NCI-H146 (cell line): ENCODE data around the gene PAGR1.
A peak's percentile ranks its signal among the peaks of the same experiment; 100 is the strongest.
"Not testable (repeated sequence)": the region's sequence is repeated elsewhere in the genome, so short reads cannot be mapped to it uniquely, and the experiment has no call there.

Experiments
- DNase-seq: peaks from one replicate; lab custom pipeline; 2025; lab: John Stamatoyannopoulos, UW

PAGR1 gene

DNA sequence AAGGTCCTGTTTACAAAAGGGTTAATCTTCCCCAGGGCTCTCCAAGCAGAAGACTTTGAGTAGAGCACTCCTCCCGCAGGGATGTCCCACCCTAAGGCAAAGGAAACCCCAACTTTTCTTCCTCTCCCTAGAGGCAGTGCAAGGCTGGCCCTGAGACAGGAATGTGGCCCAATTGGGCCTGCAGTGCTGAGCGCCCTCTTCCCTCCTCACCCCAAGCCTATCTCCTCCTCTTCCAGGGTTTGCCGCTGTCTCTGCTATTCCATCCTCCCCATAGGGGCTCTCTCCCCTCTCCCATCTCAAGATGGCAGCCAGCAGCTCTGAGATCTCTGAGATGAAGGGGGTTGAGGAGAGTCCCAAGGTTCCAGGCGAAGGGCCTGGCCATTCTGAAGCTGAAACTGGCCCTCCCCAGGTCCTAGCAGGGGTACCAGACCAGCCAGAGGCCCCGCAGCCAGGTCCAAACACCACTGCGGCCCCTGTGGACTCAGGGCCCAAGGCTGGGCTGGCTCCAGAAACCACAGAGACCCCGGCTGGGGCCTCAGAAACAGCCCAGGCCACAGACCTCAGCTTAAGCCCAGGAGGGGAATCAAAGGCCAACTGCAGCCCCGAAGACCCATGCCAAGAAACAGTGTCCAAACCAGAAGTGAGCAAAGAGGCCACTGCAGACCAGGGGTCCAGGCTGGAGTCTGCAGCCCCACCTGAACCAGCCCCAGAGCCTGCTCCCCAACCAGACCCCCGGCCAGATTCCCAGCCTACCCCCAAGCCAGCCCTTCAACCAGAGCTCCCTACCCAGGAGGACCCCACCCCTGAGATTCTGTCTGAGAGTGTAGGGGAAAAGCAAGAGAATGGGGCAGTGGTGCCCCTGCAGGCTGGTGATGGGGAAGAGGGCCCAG, 3.0 kb upstream of the PAGR1 start:
- DNase-seq: no peak

DNA sequence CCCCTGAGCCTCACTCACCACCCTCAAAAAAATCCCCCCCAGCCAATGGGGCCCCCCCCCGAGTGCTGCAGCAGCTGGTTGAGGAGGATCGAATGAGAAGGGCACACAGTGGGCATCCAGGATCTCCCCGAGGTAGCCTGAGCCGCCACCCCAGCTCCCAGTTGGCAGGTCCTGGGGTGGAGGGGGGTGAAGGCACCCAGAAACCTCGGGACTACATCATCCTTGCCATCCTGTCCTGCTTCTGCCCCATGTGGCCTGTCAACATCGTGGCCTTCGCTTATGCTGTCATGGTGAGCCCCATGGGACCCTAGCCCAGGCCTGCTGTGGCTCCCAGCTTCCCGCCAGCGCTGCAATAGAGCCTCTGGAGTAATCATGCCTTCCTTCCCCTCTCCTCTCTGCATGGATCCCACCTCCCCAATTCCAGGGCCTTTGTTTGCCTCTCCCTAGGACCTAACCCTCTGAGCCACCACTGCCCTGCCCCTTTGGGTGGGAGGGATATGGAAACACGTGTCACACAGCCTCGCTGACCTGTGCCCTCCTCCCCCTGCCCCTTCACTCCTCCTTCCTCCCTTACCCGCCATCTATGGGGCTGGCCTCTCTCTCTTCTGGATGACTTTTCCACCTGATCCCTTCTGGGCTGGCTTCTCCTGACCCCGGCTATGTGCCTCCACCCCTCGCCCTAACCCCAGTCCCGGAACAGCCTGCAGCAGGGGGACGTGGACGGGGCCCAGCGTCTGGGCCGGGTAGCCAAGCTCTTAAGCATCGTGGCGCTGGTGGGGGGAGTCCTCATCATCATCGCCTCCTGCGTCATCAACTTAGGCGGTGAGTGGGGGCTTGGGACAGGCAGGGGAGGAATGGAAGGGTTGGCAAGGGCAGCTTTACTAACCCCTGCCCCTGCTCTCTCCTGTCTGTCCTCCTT, 2.0 kb upstream of the PAGR1 start:
- no peak for DNase-seq

- DNase-seq: no peak
These were observed 1.4 kb upstream of the PAGR1 start for GRCh38 chr16:29814592-29814991.

DNA sequence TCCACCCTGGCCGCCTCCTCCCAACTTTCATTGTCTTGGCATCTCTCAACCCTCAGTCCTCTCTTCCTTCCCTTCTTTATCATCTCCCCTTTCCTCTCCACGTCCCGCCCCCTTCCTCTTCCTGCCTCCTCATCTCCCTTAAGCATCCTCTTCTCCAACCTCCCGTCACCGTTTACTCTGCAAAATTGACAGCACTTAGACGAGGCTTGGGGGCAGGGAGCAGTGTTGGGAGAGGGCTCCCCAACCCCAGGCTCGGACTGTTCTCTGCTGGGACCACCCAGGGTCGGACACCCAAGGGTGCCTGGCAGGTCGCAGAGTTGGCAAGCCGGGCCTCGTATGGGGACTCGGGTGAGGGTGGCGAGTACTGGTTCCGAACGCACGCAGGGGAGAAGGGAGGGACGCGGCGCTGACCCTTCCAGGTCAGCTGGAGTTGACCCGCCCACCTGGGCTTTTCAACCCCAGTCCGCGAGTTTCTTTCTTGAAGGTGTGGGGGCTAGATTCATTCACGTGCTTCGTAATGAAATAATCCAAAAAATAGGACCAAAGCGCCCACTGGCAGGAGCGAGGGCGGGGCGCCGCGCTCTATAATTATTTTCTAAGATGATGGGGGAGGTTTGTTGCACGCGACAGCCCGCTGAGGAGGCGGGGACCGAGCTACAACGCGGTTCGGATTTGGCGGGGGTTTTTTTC, 775 bp upstream of the PAGR1 start:
- peak; percentile 86 for DNase-seq

GRCh38 chr16:29816694-29817441, 916 bp downstream of the PAGR1 start:
- peak; percentile 83 for DNase-seq

GRCh38 chr16:29818082-29818481, 2.1 kb downstream of the PAGR1 start:
- no peak for DNase-seq

GRCh38 chr16:29819506-29819905, 3.6 kb downstream of the PAGR1 start:
- no peak for DNase-seq

DNA sequence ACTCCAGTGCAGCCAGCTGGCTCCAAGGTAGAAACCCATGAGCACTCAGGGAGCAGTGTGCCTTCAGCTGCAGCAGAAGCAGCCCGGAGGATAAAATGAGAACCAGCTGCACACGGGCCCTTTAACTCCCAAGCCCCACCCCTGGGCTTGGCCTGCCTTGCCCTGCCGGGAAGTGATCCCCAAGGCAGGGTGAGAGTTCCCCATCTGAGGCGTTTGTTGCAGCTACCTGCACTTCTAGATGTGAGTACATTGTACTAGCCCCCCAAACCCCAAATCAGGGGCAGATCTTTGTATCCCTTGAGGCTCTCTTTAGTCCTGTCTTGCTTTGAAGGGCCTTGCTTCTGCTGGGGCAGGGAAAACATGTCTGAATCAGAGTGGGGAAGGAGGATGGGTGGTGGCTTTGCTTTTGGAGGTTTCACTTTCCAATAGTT, 4.3 kb downstream of the PAGR1 start, which contains the start of gene MVP:
TSS of gene MVP (plus strand) at position 192 of the 431 bp plus-strand sequence. CDS start 10,088 bp downstream, outside the sequence.
- peak; percentile 37 for DNase-seq

GRCh38 chr16:29820730-29821642, 5.0 kb downstream of the PAGR1 start:
- no peak for DNase-seq

DNA sequence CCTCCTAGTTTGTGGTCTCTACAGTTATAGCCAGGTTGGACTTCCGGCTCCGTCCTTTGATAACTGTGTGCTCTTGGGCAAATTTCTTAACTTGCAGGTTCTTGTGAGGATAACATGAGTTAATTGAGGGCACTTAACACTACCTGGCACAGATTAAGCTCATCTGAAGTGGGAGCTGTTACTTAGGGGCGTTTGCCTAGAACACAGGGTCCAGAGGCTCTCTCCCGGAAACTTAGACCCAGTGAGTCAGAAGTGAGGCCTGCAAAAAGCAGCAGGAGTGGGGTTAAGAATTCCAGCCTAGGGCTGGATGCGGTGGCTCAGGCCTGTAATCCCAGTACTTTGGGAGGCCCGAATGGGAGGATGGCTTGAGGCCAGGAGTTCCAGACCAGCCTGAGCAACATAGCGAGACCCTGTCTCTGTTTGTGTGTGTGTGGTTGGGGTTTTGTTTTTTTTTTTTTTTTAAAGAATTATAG, 5.7 kb downstream of the PAGR1 start:
- no peak for DNase-seq

DNA sequence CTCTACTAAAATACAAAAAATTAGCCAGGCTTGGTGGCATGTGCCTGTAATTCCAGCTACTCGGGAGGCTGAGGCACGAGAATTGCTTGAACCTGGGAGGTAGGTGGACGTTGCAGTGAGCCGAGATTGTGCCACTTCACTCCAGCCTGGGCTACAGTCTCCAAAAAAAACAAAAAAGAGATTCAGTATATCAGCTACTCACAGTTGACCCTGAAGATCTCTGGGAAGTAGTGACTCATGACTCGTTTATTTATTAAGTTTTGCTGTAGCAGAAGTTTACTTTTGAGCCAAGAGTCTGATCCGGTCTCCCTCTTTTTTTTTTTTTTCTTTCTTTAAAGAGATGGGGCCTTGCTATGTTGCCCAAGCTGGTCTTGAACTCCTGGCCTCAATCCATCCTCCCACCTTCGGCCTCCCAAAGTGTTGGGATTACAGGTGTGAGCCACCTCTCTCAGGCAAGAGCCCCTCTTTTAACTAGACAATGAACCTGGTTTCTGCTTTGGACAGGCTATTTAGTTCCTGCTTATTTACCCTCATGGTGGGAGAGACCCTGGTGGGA, 8.7 kb downstream of the PAGR1 start:
- DNase-seq: no peak

DNA sequence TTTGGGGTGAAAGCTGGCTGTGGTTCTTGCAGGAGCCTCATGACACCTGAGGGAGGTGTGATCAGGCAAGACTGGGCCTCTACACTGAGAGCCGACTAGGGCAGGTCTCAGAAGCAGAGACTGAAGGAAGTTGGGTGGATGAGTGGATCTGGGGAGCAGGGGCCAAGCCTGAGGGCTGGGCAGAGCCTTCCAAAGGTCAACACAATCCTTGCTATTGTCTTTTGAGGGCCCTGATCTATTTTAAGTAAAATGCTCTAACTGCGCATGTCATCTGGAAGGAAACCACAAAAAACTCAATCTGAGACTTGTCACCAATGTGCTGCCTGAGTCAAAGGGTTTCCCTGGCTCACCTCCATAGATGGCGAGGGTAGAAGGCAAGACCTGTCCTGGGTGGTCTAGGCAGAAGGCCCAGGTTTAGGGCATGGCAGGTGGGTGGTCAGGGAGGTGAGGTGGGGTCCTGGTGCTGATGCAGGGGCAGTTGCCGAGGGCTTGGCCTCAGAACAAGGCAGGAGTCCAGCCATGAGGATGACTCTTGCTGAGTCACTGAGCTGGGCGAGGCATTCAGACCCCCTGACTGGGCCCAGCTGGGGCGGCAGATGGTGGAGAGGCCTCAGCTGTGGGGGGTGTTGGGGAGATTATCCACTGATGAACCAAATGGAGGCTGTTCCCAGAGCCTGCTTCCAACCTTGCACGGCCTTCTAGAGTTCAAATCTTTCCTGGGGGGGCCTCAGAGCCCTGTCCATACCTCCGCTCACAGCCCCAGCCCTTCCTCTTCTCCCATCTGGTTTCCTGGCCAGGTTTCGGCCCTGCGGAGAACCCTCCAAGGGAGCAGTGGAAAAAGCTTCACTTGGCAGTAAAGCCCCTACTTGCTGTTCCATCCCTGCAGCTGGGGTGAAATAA, 9.4 kb downstream of the PAGR1 start:
- DNase-seq: peak; percentile 58

DNA sequence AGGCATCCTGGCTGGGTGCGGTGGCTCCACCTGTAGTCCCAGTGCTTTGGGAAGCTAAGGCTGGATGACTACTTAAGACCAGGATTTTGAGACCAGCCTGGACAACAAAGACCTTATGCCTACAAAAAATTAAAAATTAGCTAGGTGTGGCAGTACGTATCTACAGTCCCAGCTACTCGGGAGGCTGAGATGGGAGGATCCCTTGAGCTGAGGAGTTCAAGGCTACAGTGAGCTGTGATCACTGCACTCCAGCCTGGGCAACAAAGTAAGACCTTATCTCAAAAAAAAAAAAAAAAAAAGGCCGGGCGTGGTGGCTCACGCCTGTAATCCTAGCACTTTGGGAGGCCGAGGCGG, 10.4 kb downstream of the PAGR1 start:
- no peak for DNase-seq

- no peak for DNase-seq
These were observed 14.8 kb downstream of the PAGR1 start for GRCh38 chr16:29830774-29831173.

- no peak for DNase-seq
These were observed 15.5 kb downstream of the PAGR1 start for GRCh38 chr16:29831490-29831889.

- not testable (repeated sequence) for DNase-seq
These were observed 17.3 kb downstream of the PAGR1 start for GRCh38 chr16:29833219-29833618.

- DNase-seq: no peak
These were observed 18.1 kb downstream of the PAGR1 start for GRCh38 chr16:29834079-29834478.

DNA sequence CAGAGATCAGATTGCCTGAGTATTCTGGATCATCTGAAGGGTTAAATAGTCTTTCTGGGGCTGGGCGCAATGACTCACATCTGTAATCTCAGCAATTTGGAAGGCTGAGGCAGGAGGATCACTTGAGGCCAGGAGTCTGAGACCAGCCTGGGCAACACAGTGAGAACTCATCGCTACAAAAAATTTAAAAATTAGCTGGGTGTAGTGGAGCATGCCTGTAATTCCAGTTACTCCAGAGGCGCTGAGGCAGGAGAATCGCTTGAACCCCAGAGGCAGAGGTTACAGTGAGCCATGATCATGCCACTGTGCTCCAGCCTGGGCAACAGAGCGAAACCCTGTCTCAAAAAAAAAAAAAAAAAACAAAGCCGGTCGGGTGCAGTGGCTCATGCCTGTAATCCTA, 20.0 kb downstream of the PAGR1 start:
- DNase-seq: no peak

DNA sequence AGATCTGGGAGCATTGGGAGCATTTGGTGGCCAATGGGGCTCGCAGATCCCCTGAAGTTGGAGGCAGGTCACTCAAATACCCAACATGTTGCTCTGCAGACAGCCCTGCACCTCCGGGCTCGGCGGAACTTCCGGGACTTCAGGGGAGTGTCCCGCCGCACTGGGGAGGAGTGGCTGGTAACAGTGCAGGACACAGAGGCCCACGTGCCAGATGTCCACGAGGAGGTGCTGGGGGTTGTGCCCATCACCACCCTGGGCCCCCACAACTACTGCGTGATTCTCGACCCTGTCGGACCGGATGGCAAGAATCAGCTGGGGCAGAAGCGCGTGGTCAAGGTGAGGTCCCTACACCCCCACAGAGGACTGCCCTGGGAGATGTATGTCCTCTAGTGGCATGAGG, 20.7 kb downstream of the PAGR1 start:
- no peak for DNase-seq
